ENCODE measurements around the gene CD81. TPM values are rescaled to one million over a fixed set of nuclear protein-coding genes. Genes with fewer than 3 reads are reported as not detected.

The CD81 gene
- total RNA-seq, 1 experiment from 2014 or later = 296 TPM

- TF ChIP-seq ZBTB33 (IDR thresholded peaks at IDR 0.05; ENCODE audit: extremely low read depth, insufficient replicate concordance, low read length) (no peak), MAX (IDR thresholded peaks at IDR 0.05) (no peak), ATF3 (IDR thresholded peaks at IDR 0.05) (no peak), POLR2A (IDR thresholded peaks at IDR 0.05; ENCODE audit: borderline replicate concordance, extremely low read depth, insufficient read depth, insufficient read length) (no peak), SP1 (IDR thresholded peaks at IDR 0.05; ENCODE audit: low read depth) (no peak)
Measured at GRCh38 chr11:2368851-2369180, 8.3 kb upstream of the CD81 start (continued).

GRCh38 chr11:2369320-2369719 is 7.8 kb upstream of the CD81 start:
- TF ChIP-seq ZFX (IDR thresholded peaks at IDR 0.05) = no peak
- TF ChIP-seq ELF1 (IDR thresholded peaks at IDR 0.05; ENCODE audit: borderline replicate concordance, low read depth) = no peak
- no peak for TF ChIP-seq CBX3 (IDR thresholded peaks at IDR 0.05; ENCODE audit: low read depth)
- TF ChIP-seq ATF3 (IDR thresholded peaks at IDR 0.05) = no peak
- no peak for TF ChIP-seq TCF7L2 (IDR thresholded peaks at IDR 0.05; ENCODE audit: borderline replicate concordance, extremely low read depth, insufficient read depth, insufficient read length)
- no peak for TF ChIP-seq REST (IDR thresholded peaks at IDR 0.05; ENCODE audit: low read depth)
- no peak for TF ChIP-seq MAX (IDR thresholded peaks at IDR 0.05)
- TF ChIP-seq SIN3A (IDR thresholded peaks at IDR 0.05; ENCODE audit: low read depth) = no peak
- TF ChIP-seq EGR1 (IDR thresholded peaks at IDR 0.05; ENCODE audit: low read depth) = no peak
- TF ChIP-seq EZH2phosphoT487 (IDR thresholded peaks at IDR 0.05; ENCODE audit: borderline replicate concordance) = no peak
- TF ChIP-seq JUND (IDR thresholded peaks at IDR 0.05) = no peak
- TF ChIP-seq EZH2 (IDR thresholded peaks at IDR 0.05) = no peak
- no peak for TF ChIP-seq SRF (IDR thresholded peaks at IDR 0.05; ENCODE audit: low read depth)
- no peak for TF ChIP-seq POLR2A (IDR thresholded peaks at IDR 0.05; ENCODE audit: borderline replicate concordance, extremely low read depth, insufficient read depth, insufficient read length)
- no peak for TF ChIP-seq POLR2AphosphoS5 (IDR thresholded peaks at IDR 0.05; ENCODE audit: low read depth, low read length)
- TF ChIP-seq FOSL1 (IDR thresholded peaks at IDR 0.05; ENCODE audit: low read depth) = no peak
- ChIA-PET CTCF (no interaction called here), POLR2A (no interaction called here), RAD21 (ENCODE audit: low non-redundant PET in 1 of 2, low total read pairs in 2 of 2, uncharacterized antibody in 2 of 2, unreplicated experiment in 2 of 2) (no interaction called here)
- Histone ChIP-seq H4K20me1 (ENCODE audit: insufficient read depth) (no peaks in the 10 kb centered on the region), H3K9me3 (ENCODE audit: control insufficient read depth in 1 of 2, insufficient read depth in 1 of 2, low read depth in 1 of 2, low read length in 2 of 2) (no peaks in the 10 kb centered on the region), H3K27ac (ENCODE audit: low read depth, low read length) (no peak overlapping the region), H3K9ac (ENCODE audit: low read length) (no peak overlapping the region), H3K4me3 (replicated peaks in 1 of 2; ENCODE audit: low read depth in 1 of 2, low read length in 2 of 2) (no peak overlapping the region), H3K4me1 (ENCODE audit: control insufficient read depth in 1 of 2, insufficient read depth in 2 of 2, low read length in 2 of 2) (no peaks in the 10 kb centered on the region), H2AFZ (ENCODE audit: low read depth, low read length, poor library complexity, severe bottlenecking) (no peak overlapping the region), H3K9me2 (ENCODE audit: insufficient read depth) (no peaks in the 10 kb centered on the region), H3K36me3 (ENCODE audit: control insufficient read depth in 1 of 2, insufficient read depth in 2 of 2, low read length in 2 of 2) (no peaks in the 10 kb centered on the region), H3K4me2 (ENCODE audit: low read length) (no peak overlapping the region), H3K79me2 (ENCODE audit: insufficient read depth, low read length) (no peaks in the 10 kb centered on the region), H3K27me3 (ENCODE audit: insufficient read depth, low read length) (0 out of 2 replicates have a peak, but pooled peaks cover 5% of the 10 kb centered on the region)
- ATAC-seq = no peak
- DNase-seq (ENCODE audit: low read depth, low spot score) = no peak
- intact Hi-C loops (cut with micrococcal nuclease) = no loop called here
- BruUV-seq (replicated peaks) = no TSS peak

Data from HCT116 (cell line).